BE2C (cell line): Measurements from ENCODE around the gene EDA2R.

Experiments used
- DNase-seq: peaks from one replicate; pipeline ENCODE4 v3.0.0-alpha.2; 2020
- H3K27me3 ChIP-seq: fragments of 250-450 bp; sonication (Bioruptor Pico); 2 replicates; pipeline ENCODE4 v1.5.1; 2020; ENCODE audit warnings: mild to moderate bottlenecking
- H3K36me3 ChIP-seq: fragments of 250-450 bp; sonication (Bioruptor Pico); 2 replicates; pipeline ENCODE4 v1.5.1; 2020; ENCODE audit warnings: mild to moderate bottlenecking
- H3K4me1 ChIP-seq: fragments of 250-450 bp; sonication (Bioruptor Pico); 2 replicates; pipeline ENCODE4 v1.5.1; 2020
- H3K4me3 ChIP-seq: 2 replicates; pipeline ENCODE4 v1.5.1; 2011; ENCODE audit warnings: low read depth, low read length
- H3K9me3 ChIP-seq: fragments of 250-450 bp; sonication (Bioruptor Pico); 2 replicates; pipeline ENCODE4 v1.5.1; 2020
- TF ChIP-seq, protein P1 (sequence below): IDR thresholded peaks from 2 replicates; pipeline ENCODE4 v1.5.1; 2012; ENCODE audit warnings: mild to moderate bottlenecking, low read depth, low read length

The EDA2R gene

DNA sequence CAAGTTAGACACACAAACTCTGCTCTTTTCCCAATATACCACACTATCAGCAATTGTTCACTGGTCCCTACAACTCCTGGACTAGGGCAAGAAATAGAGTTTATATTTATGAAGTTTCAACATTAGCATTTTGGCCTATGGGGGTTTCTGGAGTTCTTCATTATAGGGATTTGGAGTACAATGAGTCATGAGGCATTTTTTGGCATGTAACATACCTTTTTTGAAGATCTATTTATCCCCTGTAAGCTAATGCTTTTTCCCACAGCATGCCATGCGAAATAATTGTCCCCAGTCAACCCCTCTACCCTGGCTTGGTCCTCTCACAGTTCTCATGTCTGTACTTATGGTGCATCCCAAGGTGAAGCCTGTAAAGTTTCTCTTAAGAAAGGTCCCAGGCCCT, 36.7 kb upstream of the EDA2R start:
- no peak overlapping the region for H3K4me3 ChIP-seq
- no peaks in the 10 kb centered on the region for H3K36me3 ChIP-seq
- TF ChIP-seq, protein P1, sequence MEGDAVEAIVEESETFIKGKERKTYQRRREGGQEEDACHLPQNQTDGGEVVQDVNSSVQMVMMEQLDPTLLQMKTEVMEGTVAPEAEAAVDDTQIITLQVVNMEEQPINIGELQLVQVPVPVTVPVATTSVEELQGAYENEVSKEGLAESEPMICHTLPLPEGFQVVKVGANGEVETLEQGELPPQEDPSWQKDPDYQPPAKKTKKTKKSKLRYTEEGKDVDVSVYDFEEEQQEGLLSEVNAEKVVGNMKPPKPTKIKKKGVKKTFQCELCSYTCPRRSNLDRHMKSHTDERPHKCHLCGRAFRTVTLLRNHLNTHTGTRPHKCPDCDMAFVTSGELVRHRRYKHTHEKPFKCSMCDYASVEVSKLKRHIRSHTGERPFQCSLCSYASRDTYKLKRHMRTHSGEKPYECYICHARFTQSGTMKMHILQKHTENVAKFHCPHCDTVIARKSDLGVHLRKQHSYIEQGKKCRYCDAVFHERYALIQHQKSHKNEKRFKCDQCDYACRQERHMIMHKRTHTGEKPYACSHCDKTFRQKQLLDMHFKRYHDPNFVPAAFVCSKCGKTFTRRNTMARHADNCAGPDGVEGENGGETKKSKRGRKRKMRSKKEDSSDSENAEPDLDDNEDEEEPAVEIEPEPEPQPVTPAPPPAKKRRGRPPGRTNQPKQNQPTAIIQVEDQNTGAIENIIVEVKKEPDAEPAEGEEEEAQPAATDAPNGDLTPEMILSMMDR, result no peak
- DNase-seq, result no peak
- no peaks in the 10 kb centered on the region for H3K4me1 ChIP-seq
- no peaks in the 10 kb centered on the region for H3K27me3 ChIP-seq
- H3K9me3 ChIP-seq, result no peaks in the 10 kb centered on the region

DNA sequence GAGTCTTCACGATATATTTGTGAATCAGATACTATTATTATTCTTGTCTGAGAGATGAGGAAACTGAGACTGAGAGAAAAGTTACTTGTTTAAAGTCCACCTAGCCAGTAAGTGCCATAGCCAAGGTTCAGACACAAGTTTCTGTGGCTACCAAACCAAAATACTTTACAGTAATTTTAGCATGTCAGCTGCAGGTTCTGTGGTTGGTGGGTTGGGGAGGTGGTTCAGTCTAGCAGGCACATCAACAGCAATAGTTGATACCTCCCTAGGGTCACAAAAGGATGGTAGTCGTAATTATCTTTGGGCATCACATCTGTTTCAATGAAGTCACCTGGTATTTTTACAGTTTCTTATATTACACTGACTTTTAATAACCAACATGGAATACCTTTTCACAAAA, 35.6 kb upstream of the EDA2R start:
- Histone ChIP-seq H3K4me1 (no peaks in the 10 kb centered on the region), H3K27me3 (no peaks in the 10 kb centered on the region), H3K4me3 (no peak overlapping the region), H3K9me3 (no peaks in the 10 kb centered on the region), H3K36me3 (no peaks in the 10 kb centered on the region)
- DNase-seq, result no peak
- TF ChIP-seq, protein P1, result no peak

GRCh38 chrX:66672106-66672505, 33.2 kb upstream of the EDA2R start:
- Histone ChIP-seq H3K9me3 (no peaks in the 10 kb centered on the region), H3K4me3 (no peak overlapping the region), H3K27me3 (no peaks in the 10 kb centered on the region), H3K4me1 (no peaks in the 10 kb centered on the region), H3K36me3 (no peaks in the 10 kb centered on the region)
- TF ChIP-seq, protein P1, result no peak
- DNase-seq, result no peak

GRCh38 chrX:66654411-66654810, 15.5 kb upstream of the EDA2R start:
- H3K4me3 ChIP-seq, result no peak overlapping the region
- no peaks in the 10 kb centered on the region for H3K9me3 ChIP-seq
- DNase-seq, result no peak
- H3K27me3 ChIP-seq, result no peaks in the 10 kb centered on the region
- TF ChIP-seq, protein P1, result no peak
- H3K4me1 ChIP-seq, result no peaks in the 10 kb centered on the region
- H3K36me3 ChIP-seq, result no peaks in the 10 kb centered on the region

- H3K4me3 ChIP-seq, result no peak overlapping the region
- no peaks in the 10 kb centered on the region for H3K9me3 ChIP-seq
- no peaks in the 10 kb centered on the region for H3K27me3 ChIP-seq
- DNase-seq, result no peak
- TF ChIP-seq, protein P1, result no peak
- H3K4me1 ChIP-seq, result no peaks in the 10 kb centered on the region
- no peaks in the 10 kb centered on the region for H3K36me3 ChIP-seq
These were observed 3.5 kb downstream of the EDA2R start for GRCh38 chrX:66635360-66635759.

DNA sequence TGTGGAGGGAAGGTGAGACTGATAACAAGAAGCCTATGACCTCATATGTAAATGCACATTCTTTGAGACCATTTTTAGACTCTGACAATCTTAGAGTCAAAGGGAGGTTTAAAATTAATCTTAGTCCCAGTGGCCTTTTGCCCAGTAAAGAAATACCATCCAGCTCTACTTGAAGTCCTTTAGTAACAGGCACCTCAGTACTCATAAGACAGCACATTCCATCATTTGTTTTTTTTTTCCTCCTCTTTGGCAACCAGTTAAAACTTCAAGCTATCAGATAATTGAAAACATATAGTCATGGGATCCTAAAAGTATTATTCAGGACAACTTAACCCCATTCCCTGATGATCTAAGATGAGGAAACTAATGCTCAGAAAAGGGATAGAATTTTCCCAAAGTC, 4.6 kb downstream of the EDA2R start:
- no peak for DNase-seq
- Histone ChIP-seq H3K4me1 (no peaks in the 10 kb centered on the region), H3K36me3 (no peaks in the 10 kb centered on the region), H3K27me3 (no peaks in the 10 kb centered on the region), H3K4me3 (no peak overlapping the region), H3K9me3 (no peaks in the 10 kb centered on the region)
- TF ChIP-seq, protein P1, result no peak
